Endothelial cell of umbilical vein (primary cell): ENCODE data around the gene SENP8. TPM values are rescaled to one million over a fixed set of nuclear protein-coding genes. Genes with fewer than 3 reads are reported as not detected.

Source experiments
- BruUV-seq: library from RNA; stranded (reverse); fragments of 400-500 nt; replicated peaks from 2 replicates; lab custom pipeline; 2021; lab: Mats Ljungman, UMichigan
- CTCF ChIA-PET: fragments of 300-600, 350-600 bp; sonication (Branson Sonifier 250); formaldehyde crosslinking; loops from one replicate; lab custom pipeline; 2021; ENCODE audit warnings: antibody characterized with exemption, inconsistent platforms; lab: Charles Lee
- POLR2A ChIA-PET: fragments of 300-600, 350-600 bp; sonication (Branson Sonifier 250); formaldehyde crosslinking; loops from one replicate; lab custom pipeline; 2021; ENCODE audit warnings: antibody characterized with exemption, inconsistent platforms; lab: Charles Lee
- DNase-seq: peaks from one replicate; pipeline ENCODE4 v3.0.0-alpha.2; 2011; ENCODE audit warnings: low read depth, low spot score
- FAIRE-seq: peaks from 2 replicates; lab custom pipeline; 2011; peaks lifted over from hg19 to GRCh38; lab: Jason Lieb, UNC
- H2AFZ ChIP-seq: 2 replicates; pipeline ENCODE4 v1.6.0; 2012; ENCODE audit warnings: low read depth, low read length, control low read depth, inconsistent platforms
- H3K27ac ChIP-seq: 2 replicates; pipeline ENCODE4 v1.5.1; 2011; ENCODE audit warnings: low read depth, mild to moderate bottlenecking, control low read depth, low read length, moderate library complexity; ENCODE audit not compliant: insufficient read depth
- H3K27me3 ChIP-seq, 2 experiments: 2 replicates each; pipeline versions ENCODE4 v1.6.0 to v1.6.1; 2011; ENCODE audit warnings: low read length in 2 of 2, mixed read lengths in 1 of 2; ENCODE audit not compliant: control insufficient read depth in 2 of 2, insufficient read depth in 2 of 2
- H3K36me3 ChIP-seq, 2 experiments: 2 replicates in 1 of 2; 3 replicates in 1 of 2; pipeline ENCODE4 v1.5.1; 2011; ENCODE audit warnings: low read length in 2 of 2, mild to moderate bottlenecking in 1 of 2, moderate library complexity in 1 of 2; ENCODE audit not compliant: control insufficient read depth in 2 of 2, insufficient read depth in 2 of 2; ENCODE audit errors: extremely low read depth in 1 of 2
- H3K4me1 ChIP-seq: 3 replicates; pipeline ENCODE4 v1.5.1; 2011; ENCODE audit warnings: mild to moderate bottlenecking, low read length; ENCODE audit not compliant: control insufficient read depth, insufficient read depth; ENCODE audit errors: extremely low read depth
- H3K4me2 ChIP-seq: 2 replicates; pipeline ENCODE4 v1.6.1; 2011; ENCODE audit warnings: low read length, control low read depth, mixed read lengths; ENCODE audit not compliant: insufficient read depth
- H3K4me3 ChIP-seq, 3 experiments: fragments of 200-600 bp in 1 of 3; sonication (generic), shearing (Covaris generic) in 1 of 3; replicated peaks in 1 of 3; 2 replicates each; pipeline ENCODE4 v1.5.1; 2011 to 2016; ENCODE audit warnings: control low read depth in 3 of 3, low read length in 3 of 3, mild to moderate bottlenecking in 2 of 3, inconsistent platforms in 1 of 3, low read depth in 1 of 3, moderate library complexity in 1 of 3; ENCODE audit not compliant: insufficient read depth in 1 of 3
- H3K79me2 ChIP-seq: 2 replicates; pipeline ENCODE4 v1.6.0; 2012; ENCODE audit warnings: low read length, inconsistent platforms; ENCODE audit not compliant: control insufficient read depth, insufficient read depth
- H3K9ac ChIP-seq: replicated peaks from 2 replicates; pipeline ENCODE3; 2011; ENCODE audit warnings: low read length, control low read depth; ENCODE audit not compliant: insufficient read depth; ENCODE audit errors: extremely low read depth
- H3K9me1 ChIP-seq: replicated peaks from 3 replicates; pipeline ENCODE4 v1.6.0; 2011; ENCODE audit warnings: mild to moderate bottlenecking, low read length; ENCODE audit not compliant: control insufficient read depth, insufficient read depth; ENCODE audit errors: extremely low read depth
- H3K9me3 ChIP-seq: replicated peaks from 2 replicates; pipeline ENCODE4 v1.5.1; 2012; ENCODE audit warnings: low read length, inconsistent platforms; ENCODE audit not compliant: control insufficient read depth, insufficient read depth
- H4K20me1 ChIP-seq: replicated peaks from 2 replicates; pipeline ENCODE3; 2011; ENCODE audit warnings: mild to moderate bottlenecking, low read length; ENCODE audit not compliant: control insufficient read depth, insufficient read depth; ENCODE audit errors: extremely low read depth
- CTCF ChIP-seq, 2 donors: IDR thresholded peaks; 1 replicate in 1 of 2; 2 replicates in 1 of 2; pipeline ENCODE4 v1.5.1; 2011; ENCODE audit warnings: low read length in 2 of 2, mild to moderate bottlenecking in 2 of 2, moderate library complexity in 2 of 2, control low read depth in 1 of 2, inconsistent platforms in 1 of 2, low read depth in 1 of 2; ENCODE audit not compliant: insufficient read depth in 1 of 2; ENCODE audit errors: extremely low read depth in 1 of 2
- EZH2 ChIP-seq: IDR thresholded peaks from 2 replicates; pipeline ENCODE4 v1.6.1; 2012; ENCODE audit warnings: borderline replicate concordance, low read depth, mild to moderate bottlenecking, moderate library complexity, low read length, inconsistent platforms; ENCODE audit not compliant: severe bottlenecking
- GATA2 ChIP-seq: IDR thresholded peaks from 2 replicates; pipeline ENCODE4 v1.7.0; 2011; ENCODE audit warnings: low read depth, mild to moderate bottlenecking, moderate library complexity, mixed read lengths, low read length; ENCODE audit not compliant: insufficient read length, insufficient read depth
- JUN ChIP-seq: IDR thresholded peaks from 2 replicates; pipeline ENCODE4 v1.6.1; 2011; ENCODE audit warnings: borderline replicate concordance, low read depth; ENCODE audit not compliant: insufficient read length, insufficient read depth
- MYC ChIP-seq: IDR thresholded peaks from one replicate; pipeline ENCODE4 v1.6.1; 2011; ENCODE audit warnings: mild to moderate bottlenecking, low read depth, low read length
- POLR2A ChIP-seq: IDR thresholded peaks from 2 replicates; pipeline ENCODE4 v1.6.1; 2012; ENCODE audit warnings: low read depth, mild to moderate bottlenecking, control low read depth, low read length
- POLR2AphosphoS5 ChIP-seq: IDR thresholded peaks from 2 replicates; pipeline ENCODE4 v1.6.1; 2012; ENCODE audit warnings: low read depth, mild to moderate bottlenecking, control low read depth, low read length, moderate library complexity; ENCODE audit not compliant: insufficient read depth
- dilution Hi-C: fragments of 300-500 bp; cut with MboI; formaldehyde crosslinking; loops from one replicate; pipeline ENCODE4 v1.15.0; 2019; ENCODE audit warnings: low sequenced_read_pairs; ENCODE audit not compliant: extremely low pct_ligation_motif_present
- intact Hi-C: fragments of 100-400 bp; cut with micrococcal nuclease; formaldehyde crosslinking; loops from one replicate; pipeline ENCODE4 v1.10.0; 2022
- polyA plus RNA-seq, 4 experiments: library from polyadenylated mRNA; depleted of rRNA in 3 of 4; stranded (reverse) in 3 of 4; unstranded in 1 of 4; fragments of >200 nt; gene quantifications; 2 replicates each; pipeline versions ENCODE4 v1.2.1 to v1.2.3, GENCODE V29; 2011 to 2012; ENCODE audit warnings: missing spikeins in 1 of 4
- total RNA-seq: library from RNA; stranded (reverse); gene quantifications from 2 replicates; pipeline ENCODE4 v1.2.3, GENCODE V29; 2021

The SENP8 gene
- total and polyA plus RNA-seq, 2 donors (not counting 3 experiments of a cell fraction or from before 2014, with no cell fraction given), result 0.91 to 1.3 TPM

- DNase-seq, result no peak
- POLR2A ChIA-PET, result interaction anchor here (0.6 kb wide), 1 partner anchor 15 kb away, joined by 14 read pairs; no protein-coding TSS in a partner anchor
- no peak for TF ChIP-seq GATA2
- FAIRE-seq, result no peak
- no peaks in the 10 kb centered on the region for H3K79me2 ChIP-seq
- no peak overlapping the region for H3K9ac ChIP-seq
- H3K9me1 ChIP-seq, result no peaks in the 10 kb centered on the region
- H2AFZ ChIP-seq, result no peak overlapping the region
- H3K27me3 ChIP-seq, result peaks cover 0 to 7% of the 10 kb centered on the region in 2 experiments
- no peaks in the 10 kb centered on the region for H4K20me1 ChIP-seq
- no peak overlapping the region for H3K4me2 ChIP-seq
- BruUV-seq, result no TSS peak
- intact Hi-C loops, result no loop called here
- no peaks in the 10 kb centered on the region for H3K4me1 ChIP-seq
- dilution Hi-C loops, result no loop called here
- H3K36me3 ChIP-seq, result no peaks in the 10 kb centered on the region
- H3K4me3 ChIP-seq, result no peak overlapping the region
- CTCF ChIA-PET, result interaction anchor here (1.0 to 1.6 kb wide), 2 partner anchors 13 to 416 kb away, joined by 3 to 5 read pairs; no protein-coding TSS in a partner anchor
- no peak overlapping the region for H3K27ac ChIP-seq
- no peaks in the 10 kb centered on the region for H3K9me3 ChIP-seq
Observed at GRCh38 chr15:72168808-72169190, 50.6 kb downstream of the SENP8 start.

- peaks cover 0 to 7% of the 10 kb centered on the region in 2 experiments for H3K27me3 ChIP-seq
- H3K4me3 ChIP-seq, result no peak overlapping the region
- BruUV-seq, result no TSS peak
- DNase-seq (no peak), FAIRE-seq (no peak)
- no peak for TF ChIP-seq JUN
- TF ChIP-seq MYC, result no peak
- TF ChIP-seq CTCF (IDR thresholded peaks at IDR 0.05; ENCODE audit: extremely low read depth in 1 of 2, insufficient read depth in 1 of 2, low read depth in 1 of 2, low read length in 2 of 2), result no peak
- TF ChIP-seq GATA2, result no peak
- no peak for TF ChIP-seq POLR2AphosphoS5
- no peak for TF ChIP-seq EZH2
- no peak for TF ChIP-seq POLR2A
- no peaks in the 10 kb centered on the region for H3K79me2 ChIP-seq
- dilution Hi-C loops, result no loop called here
- no peak overlapping the region for H2AFZ ChIP-seq
- no peak overlapping the region for H3K9ac ChIP-seq
- H3K4me2 ChIP-seq, result no peak overlapping the region
- intact Hi-C loops, result no loop called here
- no peak overlapping the region for H3K27ac ChIP-seq
- no peaks in the 10 kb centered on the region for H3K36me3 ChIP-seq
- no peaks in the 10 kb centered on the region for H3K4me1 ChIP-seq
- H3K9me3 ChIP-seq, result no peaks in the 10 kb centered on the region
- CTCF ChIA-PET, result interaction anchor here (1.6 kb wide), 1 partner anchor 13 kb away, joined by 5 read pairs; no protein-coding TSS in a partner anchor
- no peaks in the 10 kb centered on the region for H3K9me1 ChIP-seq
- no peaks in the 10 kb centered on the region for H4K20me1 ChIP-seq
- POLR2A ChIA-PET, result interaction anchor here (0.6 kb wide), 1 partner anchor 16 kb away, joined by 14 read pairs; no protein-coding TSS in a partner anchor
Observed at GRCh38 chr15:72169236-72169920, 51.2 kb downstream of the SENP8 start.
